K562 (cell line): ENCODE measurements around the gene CLEC2L. TPM values are rescaled to one million over a fixed set of nuclear protein-coding genes. Genes with fewer than 3 reads are reported as not detected.

ENCODE experiments used
- CEBPG ChIP-seq, 3 experiments: fragments of 200-800 bp in 1 of 3; sonication (Bioruptor generic) in 1 of 3; sonication (generic) in 1 of 3; formaldehyde crosslinking in 1 of 3; IDR thresholded peaks in 2 of 3; conservative IDR thresholded peaks in 1 of 3; 2 replicates each; pipeline versions ENCODE4 v1.6.1 to v1.8.0; 2016 to 2022; ENCODE audit warnings: missing compliant biosample characterization in 2 of 3, missing genetic modification characterization in 2 of 3, mild to moderate bottlenecking in 1 of 3, missing genetic modification reagents in 1 of 3
- CTBP1 ChIP-seq: fragments of 450-650 bp; IDR thresholded peaks from 2 replicates; pipeline ENCODE4 v1.6.1; 2016; ENCODE audit warnings: borderline replicate concordance
- L3MBTL2 ChIP-seq: fragments of 450-650 bp; IDR thresholded peaks from 2 replicates; pipeline ENCODE4 v1.6.1; 2016; ENCODE audit warnings: mild to moderate bottlenecking, moderate library complexity
- NFE2L1 ChIP-seq: fragments of 450-650 bp; IDR thresholded peaks from 2 replicates; pipeline ENCODE4 v1.6.1; 2016; ENCODE audit warnings: missing genetic modification characterization, low read depth, mild to moderate bottlenecking, missing compliant biosample characterization, moderate library complexity, borderline replicate concordance
- RBBP5 ChIP-seq: fragments of 200-600 bp; sonication (generic); IDR thresholded peaks from 2 replicates; pipeline ENCODE4 v1.6.1; 2012; ENCODE audit warnings: borderline replicate concordance, mild to moderate bottlenecking, low read length, control low read depth, inconsistent platforms; ENCODE audit not compliant: insufficient read depth, poor library complexity, severe bottlenecking
- RUNX1 ChIP-seq: sonication (generic); IDR thresholded peaks from 2 replicates; pipeline ENCODE4 v1.6.1; 2016; ENCODE audit warnings: antibody characterized with exemption, low read depth
- SIN3A ChIP-seq, 2 experiments: fragments of 150-350 bp in 1 of 2; IDR thresholded peaks; 2 replicates each; pipeline ENCODE4 v1.6.1; 2011 to 2016; ENCODE audit warnings: borderline replicate concordance in 2 of 2, low read depth in 2 of 2, low read length in 2 of 2, mild to moderate bottlenecking in 2 of 2, moderate library complexity in 2 of 2; ENCODE audit not compliant: control insufficient read depth in 1 of 2
- SOX6 ChIP-seq: fragments of 450-650 bp; IDR thresholded peaks from 2 replicates; pipeline ENCODE4 v1.6.1; 2014; ENCODE audit warnings: mild to moderate bottlenecking
- YBX1 ChIP-seq: fragments of 450-650 bp; IDR thresholded peaks from 2 replicates; pipeline ENCODE4 v1.7.1; 2016; ENCODE audit warnings: mild to moderate bottlenecking
- ZBTB7A ChIP-seq: IDR thresholded peaks from 2 replicates; pipeline ENCODE4 v1.6.1; 2011; ENCODE audit warnings: low read depth, mild to moderate bottlenecking, low read length, moderate library complexity, borderline replicate concordance; ENCODE audit not compliant: control insufficient read depth
- ZEB2 ChIP-seq: fragments of 450-650 bp; IDR thresholded peaks from 2 replicates; pipeline ENCODE4 v1.6.1; 2016
- ZKSCAN1 ChIP-seq: fragments of 150-350 bp; IDR thresholded peaks from 2 replicates; pipeline ENCODE4 v1.6.1; 2016; ENCODE audit warnings: low read depth, low read length
- ZNF197 ChIP-seq: fragments of 200-800 bp; sonication (Bioruptor generic); IDR thresholded peaks from 2 replicates; pipeline ENCODE4 v1.6.1; 2016; ENCODE audit warnings: low read depth, missing genetic modification characterization, missing compliant biosample characterization
- polyA plus RNA-seq, 8 experiments: library from polyadenylated mRNA; depleted of rRNA in 4 of 8; stranded (reverse) in 5 of 8; unstranded in 3 of 8; fragments of >200 nt; fragmentation: Nextera tagmentation in 2 of 8; fragmentation: Illumina TruSeq in 1 of 8; extraction: Ambion mirVana in 2 of 8; extraction: Trizol in 1 of 8; gene quantifications; 2 replicates each; pipeline versions ENCODE4 v1.2.1 to v1.2.3, GENCODE V29; 2011 to 2014; ENCODE audit warnings: inconsistent platforms in 1 of 8, missing spikeins in 1 of 8
- total RNA-seq, 7 experiments: library from RNA; depleted of rRNA in 6 of 7; stranded (reverse); fragments of >200 nt in 6 of 7; fragmentation: Illumina TruSeq in 2 of 7; extraction: Trizol in 2 of 7; gene quantifications; 2 replicates each; pipeline versions ENCODE4 v1.2.1 to v1.2.3, GENCODE V29; 2011 to 2021; ENCODE audit warnings: low replicate concordance in 1 of 7
- TF ChIP-seq, protein P1 (sequence below), 2 experiments: fragments of 450-650 bp in 1 of 2; sonication (generic) in 1 of 2; formaldehyde crosslinking in 1 of 2; IDR thresholded peaks; 2 replicates each; pipeline versions ENCODE4 v1.7.1 to v1.9.0; 2016 to 2022; ENCODE audit warnings: inconsistent platforms in 1 of 2, mild to moderate bottlenecking in 1 of 2, missing genetic modification reagents in 1 of 2
- TF ChIP-seq, protein P2 (sequence below), 2 experiments: fragments of 450-650 bp; conservative IDR thresholded peaks; 2 replicates each; pipeline ENCODE4 v1.6.1; 2017; ENCODE audit warnings: mild to moderate bottlenecking in 2 of 2, moderate library complexity in 2 of 2

CLEC2L gene
- total and polyA plus RNA-seq, 9 of the 15 experiments (the other 6 are each of a cell fraction or from before 2014, with no cell fraction given) = 0.84 to 5.5 (median 1.8) TPM

DNA sequence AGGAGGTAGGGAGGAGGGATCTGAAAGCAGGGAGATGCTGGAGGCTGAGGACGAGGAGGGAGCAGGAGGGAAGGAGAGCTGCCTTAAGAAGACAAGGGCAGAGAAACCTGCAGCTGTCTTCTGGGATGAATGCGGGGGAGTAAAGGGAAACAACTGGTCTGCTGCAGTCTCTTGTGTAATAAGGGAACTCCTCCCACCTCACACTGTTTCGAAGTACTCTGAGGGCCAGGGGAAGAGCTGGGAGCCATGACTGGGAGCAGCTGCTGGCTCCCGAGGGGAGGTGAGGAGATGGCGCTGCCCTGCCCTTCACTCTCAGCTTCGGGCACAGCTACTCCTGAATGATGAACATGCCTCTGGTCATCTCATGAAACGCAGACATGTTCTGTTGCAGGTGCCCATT lies 65.1 kb downstream of the CLEC2L start (continued):
- TF ChIP-seq, protein P1, sequence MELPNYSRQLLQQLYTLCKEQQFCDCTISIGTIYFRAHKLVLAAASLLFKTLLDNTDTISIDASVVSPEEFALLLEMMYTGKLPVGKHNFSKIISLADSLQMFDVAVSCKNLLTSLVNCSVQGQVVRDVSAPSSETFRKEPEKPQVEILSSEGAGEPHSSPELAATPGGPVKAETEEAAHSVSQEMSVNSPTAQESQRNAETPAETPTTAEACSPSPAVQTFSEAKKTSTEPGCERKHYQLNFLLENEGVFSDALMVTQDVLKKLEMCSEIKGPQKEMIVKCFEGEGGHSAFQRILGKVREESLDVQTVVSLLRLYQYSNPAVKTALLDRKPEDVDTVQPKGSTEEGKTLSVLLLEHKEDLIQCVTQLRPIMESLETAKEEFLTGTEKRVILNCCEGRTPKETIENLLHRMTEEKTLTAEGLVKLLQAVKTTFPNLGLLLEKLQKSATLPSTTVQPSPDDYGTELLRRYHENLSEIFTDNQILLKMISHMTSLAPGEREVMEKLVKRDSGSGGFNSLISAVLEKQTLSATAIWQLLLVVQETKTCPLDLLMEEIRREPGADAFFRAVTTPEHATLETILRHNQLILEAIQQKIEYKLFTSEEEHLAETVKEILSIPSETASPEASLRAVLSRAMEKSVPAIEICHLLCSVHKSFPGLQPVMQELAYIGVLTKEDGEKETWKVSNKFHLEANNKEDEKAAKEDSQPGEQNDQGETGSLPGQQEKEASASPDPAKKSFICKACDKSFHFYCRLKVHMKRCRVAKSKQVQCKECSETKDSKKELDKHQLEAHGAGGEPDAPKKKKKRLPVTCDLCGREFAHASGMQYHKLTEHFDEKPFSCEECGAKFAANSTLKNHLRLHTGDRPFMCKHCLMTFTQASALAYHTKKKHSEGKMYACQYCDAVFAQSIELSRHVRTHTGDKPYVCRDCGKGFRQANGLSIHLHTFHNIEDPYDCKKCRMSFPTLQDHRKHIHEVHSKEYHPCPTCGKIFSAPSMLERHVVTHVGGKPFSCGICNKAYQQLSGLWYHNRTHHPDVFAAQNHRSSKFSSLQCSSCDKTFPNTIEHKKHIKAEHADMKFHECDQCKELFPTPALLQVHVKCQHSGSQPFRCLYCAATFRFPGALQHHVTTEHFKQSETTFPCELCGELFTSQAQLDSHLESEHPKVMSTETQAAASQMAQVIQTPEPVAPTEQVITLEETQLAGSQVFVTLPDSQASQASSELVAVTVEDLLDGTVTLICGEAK (IDR thresholded peaks at IDR 0.05) = no peak
- TF ChIP-seq, protein P1 (CRISPR knock-in tag; IDR thresholded peaks at IDR 0.05) = no peak
- TF ChIP-seq ZKSCAN1 (no peak), L3MBTL2 (no peak), RBBP5 (no peak), YBX1 (no peak), RUNX1 (0 out of 2 replicates have a peak, but pooled peaks have one; percentile 31), ZEB2 (no peak), NFE2L1 (tag) (no peak), SIN3A (IDR thresholded peaks at IDR 0.05; ENCODE audit: borderline replicate concordance in 2 of 2, control insufficient read depth in 1 of 2, low read depth in 2 of 2, low read length in 2 of 2) (no peak), ZNF197 (CRISPR knock-in tag) (no peak), SOX6 (peak; percentile 49; the same call in 1 of the 2 replicates), CTBP1 (0 out of 2 replicates have a peak, but pooled peaks have one; percentile 20), ZBTB7A (peak; percentile 10; the same call in 1 of the 2 replicates), CEBPG (CRISPR knock-in tag; IDR thresholded peaks at IDR 0.05) (peak; percentile 59), CEBPG (tag; conservative IDR thresholded peaks at IDR 0.05 in 1 of 2, IDR thresholded peaks at IDR 0.05 in 1 of 2) (peak; percentile 63 to 74; a peak in 3 of 4 replicates)
- TF ChIP-seq, protein P2, sequence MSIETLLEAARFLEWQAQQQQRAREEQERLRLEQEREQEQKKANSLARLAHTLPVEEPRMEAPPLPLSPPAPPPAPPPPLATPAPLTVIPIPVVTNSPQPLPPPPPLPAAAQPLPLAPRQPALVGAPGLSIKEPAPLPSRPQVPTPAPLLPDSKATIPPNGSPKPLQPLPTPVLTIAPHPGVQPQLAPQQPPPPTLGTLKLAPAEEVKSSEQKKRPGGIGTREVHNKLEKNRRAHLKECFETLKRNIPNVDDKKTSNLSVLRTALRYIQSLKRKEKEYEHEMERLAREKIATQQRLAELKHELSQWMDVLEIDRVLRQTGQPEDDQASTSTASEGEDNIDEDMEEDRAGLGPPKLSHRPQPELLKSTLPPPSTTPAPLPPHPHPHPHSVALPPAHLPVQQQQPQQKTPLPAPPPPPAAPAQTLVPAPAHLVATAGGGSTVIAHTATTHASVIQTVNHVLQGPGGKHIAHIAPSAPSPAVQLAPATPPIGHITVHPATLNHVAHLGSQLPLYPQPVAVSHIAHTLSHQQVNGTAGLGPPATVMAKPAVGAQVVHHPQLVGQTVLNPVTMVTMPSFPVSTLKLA (conservative IDR thresholded peaks at IDR 0.05) = no peak
